ENCODE results near the gene THEM5.

THEM5 gene

GRCh38 chr1:151834239-151834638 lies 19.3 kb downstream of the THEM5 start:
- Histone ChIP-seq H3K23ac (ENCODE audit: low read length) (no peak overlapping the region), H3K4ac (ENCODE audit: low read depth, low read length) (no peak overlapping the region), H4K8ac (ENCODE audit: low read depth, low read length) (no peak overlapping the region), H3K18ac (ENCODE audit: low read length) (no peak overlapping the region), H3K9me3 (ENCODE audit: insufficient read depth, low read depth, low read length) (peaks cover 2% of the 10 kb centered on the region), H3K4me2 (ENCODE audit: low read length) (no peak overlapping the region), H2BK12ac (ENCODE audit: low read length) (peak overlapping the region; percentile 11), H3K79me1 (ENCODE audit: low read length) (peaks cover 14% of the 10 kb centered on the region), H2BK120ac (ENCODE audit: insufficient read depth, low read length, poor library complexity) (no peak overlapping the region), H4K91ac (ENCODE audit: low read depth, low read length) (peak overlapping the region; percentile 32), H3K14ac (ENCODE audit: low read length) (no peak overlapping the region), H3K9ac (ENCODE audit: low read length) (no peak overlapping the region), H2AK5ac (ENCODE audit: low read length) (no peak overlapping the region), H3K27me3 (ENCODE audit: insufficient read depth, low read length) (peaks cover 18% of the 10 kb centered on the region), H3K79me2 (ENCODE audit: control insufficient read depth, insufficient read depth, low read length, poor library complexity) (peaks cover 5% of the 10 kb centered on the region), H2AFZ (ENCODE audit: insufficient read depth, low read length, poor library complexity) (no peak overlapping the region), H3K4me1 (ENCODE audit: control insufficient read depth in 1 of 2, insufficient read depth in 2 of 2, low read length in 2 of 2) (peaks cover 18 to 20% of the 10 kb centered on the region in 2 experiments), H3K36me3 (ENCODE audit: control insufficient read depth in 1 of 2, insufficient read depth in 2 of 2, low read length in 2 of 2) (no peaks in the 10 kb centered on the region), H3K4me3 (ENCODE audit: low read depth, low read length) (no peak overlapping the region), H2BK5ac (ENCODE audit: low read depth, low read length, poor library complexity) (no peak overlapping the region), H3K27ac (ENCODE audit: low read depth, low read length) (no peak overlapping the region), H4K12ac (ENCODE audit: low read depth, low read length) (no peak overlapping the region)
- no peak for DNase-seq
- WGBS (ENCODE audit: extremely low coverage, insufficient coverage, insufficient read length), result no CpG with 5 or more reads among the region's 3 CpGs

- H4K12ac ChIP-seq (ENCODE audit: low read depth, low read length), result no peak overlapping the region
- no CpG with 5 or more reads among the region's 8 CpGs for WGBS (ENCODE audit: extremely low coverage, insufficient coverage, insufficient read length)
- H3K14ac ChIP-seq (ENCODE audit: low read length), result no peak overlapping the region
Observed at GRCh38 chr1:151833172-151833900, 20.2 kb downstream of the THEM5 start.

GRCh38 chr1:151832318-151832980 lies 21.1 kb downstream of the THEM5 start:
- DNase-seq, result no peak
- no peak overlapping the region for H3K9ac ChIP-seq (ENCODE audit: low read length)
- H3K23ac ChIP-seq (ENCODE audit: low read length), result no peak overlapping the region
- no peak overlapping the region for H2AFZ ChIP-seq (ENCODE audit: insufficient read depth, low read length, poor library complexity)
- H3K27me3 ChIP-seq (ENCODE audit: insufficient read depth, low read length), result no peaks in the 10 kb centered on the region
- no peak overlapping the region for H2BK12ac ChIP-seq (ENCODE audit: low read length)
- no peak overlapping the region for H2BK120ac ChIP-seq (ENCODE audit: insufficient read depth, low read length, poor library complexity)
- H3K4me1 ChIP-seq (ENCODE audit: control insufficient read depth in 1 of 2, insufficient read depth in 2 of 2, low read length in 2 of 2), result peaks cover 4 to 5% of the 10 kb centered on the region in 2 experiments
- no peak overlapping the region for H4K91ac ChIP-seq (ENCODE audit: low read depth, low read length)
- H2BK5ac ChIP-seq (ENCODE audit: low read depth, low read length, poor library complexity), result no peak overlapping the region
- H3K4me2 ChIP-seq (ENCODE audit: low read length), result no peak overlapping the region
- WGBS (ENCODE audit: extremely low coverage, insufficient coverage, insufficient read length), result no CpG with 5 or more reads among the region's 10 CpGs
- H3K79me1 ChIP-seq (ENCODE audit: low read length), result peaks cover 3% of the 10 kb centered on the region
- no peak overlapping the region for H3K4ac ChIP-seq (ENCODE audit: low read depth, low read length)
- H3K9me3 ChIP-seq (ENCODE audit: insufficient read depth, low read depth, low read length), result no peaks in the 10 kb centered on the region
- no peak overlapping the region for H3K18ac ChIP-seq (ENCODE audit: low read length)
- no peaks in the 10 kb centered on the region for H3K79me2 ChIP-seq (ENCODE audit: control insufficient read depth, insufficient read depth, low read length, poor library complexity)
- H3K36me3 ChIP-seq (ENCODE audit: control insufficient read depth in 1 of 2, insufficient read depth in 2 of 2, low read length in 2 of 2), result no peaks in the 10 kb centered on the region
- H4K12ac ChIP-seq (ENCODE audit: low read depth, low read length), result no peak overlapping the region
- no peak overlapping the region for H3K14ac ChIP-seq (ENCODE audit: low read length)
- no peak overlapping the region for H2AK5ac ChIP-seq (ENCODE audit: low read length)
- H3K4me3 ChIP-seq (ENCODE audit: low read depth, low read length), result no peak overlapping the region
- H3K27ac ChIP-seq (ENCODE audit: low read depth, low read length), result no peak overlapping the region
- no peak overlapping the region for H4K8ac ChIP-seq (ENCODE audit: low read depth, low read length)

More at GRCh38 chr1:151833172-151833900, 20.2 kb downstream of the THEM5 start:
- H3K4me2 ChIP-seq (ENCODE audit: low read length), result no peak overlapping the region
- no peak overlapping the region for H2BK120ac ChIP-seq (ENCODE audit: insufficient read depth, low read length, poor library complexity)
- no peak overlapping the region for H3K9ac ChIP-seq (ENCODE audit: low read length)
- H3K4me1 ChIP-seq (ENCODE audit: control insufficient read depth in 1 of 2, insufficient read depth in 2 of 2, low read length in 2 of 2), result peaks cover 11% of the 10 kb centered on the region in 2 experiments
- H3K23ac ChIP-seq (ENCODE audit: low read length), result no peak overlapping the region
- H3K79me1 ChIP-seq (ENCODE audit: low read length), result peaks cover 10% of the 10 kb centered on the region
- no peak overlapping the region for H2BK5ac ChIP-seq (ENCODE audit: low read depth, low read length, poor library complexity)
- H3K27ac ChIP-seq (ENCODE audit: low read depth, low read length), result no peak overlapping the region
- no peak overlapping the region for H2AK5ac ChIP-seq (ENCODE audit: low read length)
- no peak for DNase-seq
- H4K8ac ChIP-seq (ENCODE audit: low read depth, low read length), result no peak overlapping the region
- H3K18ac ChIP-seq (ENCODE audit: low read length), result no peak overlapping the region
- H3K9me3 ChIP-seq (ENCODE audit: insufficient read depth, low read depth, low read length), result no peaks in the 10 kb centered on the region
- no peak overlapping the region for H2BK12ac ChIP-seq (ENCODE audit: low read length)
- H3K79me2 ChIP-seq (ENCODE audit: control insufficient read depth, insufficient read depth, low read length, poor library complexity), result peaks cover 2% of the 10 kb centered on the region
- no peaks in the 10 kb centered on the region for H3K36me3 ChIP-seq (ENCODE audit: control insufficient read depth in 1 of 2, insufficient read depth in 2 of 2, low read length in 2 of 2)
- H4K91ac ChIP-seq (ENCODE audit: low read depth, low read length), result no peak overlapping the region
- H2AFZ ChIP-seq (ENCODE audit: insufficient read depth, low read length, poor library complexity), result no peak overlapping the region
- peaks cover 9% of the 10 kb centered on the region for H3K27me3 ChIP-seq (ENCODE audit: insufficient read depth, low read length)
- H3K4me3 ChIP-seq (ENCODE audit: low read depth, low read length), result no peak overlapping the region
- H3K4ac ChIP-seq (ENCODE audit: low read depth, low read length), result no peak overlapping the region

- no peak within 1 kb of the TSS for H2BK5ac ChIP-seq (ENCODE audit: low read depth, low read length, poor library complexity)
- no peaks in the 10 kb centered on the region for H3K27me3 ChIP-seq (ENCODE audit: insufficient read depth, low read length)
- H3K9ac ChIP-seq (ENCODE audit: low read length), result no peak within 1 kb of the TSS
- H2BK12ac ChIP-seq (ENCODE audit: low read length), result no peak within 1 kb of the TSS
- H4K8ac ChIP-seq (ENCODE audit: low read depth, low read length), result no peak within 1 kb of the TSS
- no peak within 1 kb of the TSS for H3K14ac ChIP-seq (ENCODE audit: low read length)
- no peak within 1 kb of the TSS for H2BK120ac ChIP-seq (ENCODE audit: insufficient read depth, low read length, poor library complexity)
- H3K79me1 ChIP-seq (ENCODE audit: low read length), result peaks cover 1% of the 10 kb centered on the region
- H3K27ac ChIP-seq (ENCODE audit: low read depth, low read length), result no peak within 1 kb of the TSS
- H3K79me2 ChIP-seq (ENCODE audit: control insufficient read depth, insufficient read depth, low read length, poor library complexity), result no peaks in the 10 kb centered on the region
- H4K91ac ChIP-seq (ENCODE audit: low read depth, low read length), result no peak within 1 kb of the TSS
- H3K36me3 ChIP-seq (ENCODE audit: control insufficient read depth in 1 of 2, insufficient read depth in 2 of 2, low read length in 2 of 2), result no peaks in the 10 kb centered on the region
- H3K23ac ChIP-seq (ENCODE audit: low read length), result no peak within 1 kb of the TSS
- no peak within 1 kb of the TSS for H3K4me2 ChIP-seq (ENCODE audit: low read length)
- DNase-seq, result no peak
- H3K9me3 ChIP-seq (ENCODE audit: insufficient read depth, low read depth, low read length), result no peaks in the 10 kb centered on the region
- H3K4ac ChIP-seq (ENCODE audit: low read depth, low read length), result no peak within 1 kb of the TSS
- H3K18ac ChIP-seq (ENCODE audit: low read length), result no peak within 1 kb of the TSS
- H3K4me3 ChIP-seq (ENCODE audit: low read depth, low read length), result no peak within 1 kb of the TSS
- H2AK5ac ChIP-seq (ENCODE audit: low read length), result no peak within 1 kb of the TSS
- H2AFZ ChIP-seq (ENCODE audit: insufficient read depth, low read length, poor library complexity), result no peak within 1 kb of the TSS
- H3K4me1 ChIP-seq (ENCODE audit: control insufficient read depth in 1 of 2, insufficient read depth in 2 of 2, low read length in 2 of 2), result peaks cover under 1 to 2% of the 10 kb centered on the region in 2 experiments
- H4K12ac ChIP-seq (ENCODE audit: low read depth, low read length), result no peak within 1 kb of the TSS
- WGBS (ENCODE audit: extremely low coverage, insufficient coverage, insufficient read length), result no CpG with 5 or more reads among the region's 5 CpGs
Observed at GRCh38 chr1:151831605-151832004, 21.9 kb downstream of the THEM5 start, which contains the start of gene RORC. TSS of gene RORC (minus strand) at chr1:151831802. CDS start at chr1:151831764, 38 bp downstream.

Data from trophoblast cell (in vitro differentiated cells and primary cell).